Ishikawa (cell line): ENCODE results near the gene MEDAG.

Source experiments
- CEBPB ChIP-seq: IDR thresholded peaks from 2 replicates; pipeline ENCODE4 v1.6.1; 2012
- CREB1 ChIP-seq: IDR thresholded peaks from 2 replicates; pipeline ENCODE4 v1.6.1; 2012; ENCODE audit warnings: low read depth
- EGR1 ChIP-seq: IDR thresholded peaks from 2 replicates; pipeline ENCODE4 v1.6.1; 2012
- EP300 ChIP-seq: IDR thresholded peaks from 2 replicates; pipeline ENCODE4 v1.6.1; 2012; ENCODE audit warnings: borderline replicate concordance
- FOXM1 ChIP-seq: IDR thresholded peaks from 2 replicates; pipeline ENCODE4 v1.6.1; 2012; ENCODE audit warnings: low read depth, borderline replicate concordance
- NFIC ChIP-seq: IDR thresholded peaks from 2 replicates; pipeline ENCODE4 v1.6.1; 2012
- RAD21 ChIP-seq: IDR thresholded peaks from 2 replicates; pipeline ENCODE4 v1.6.1; 2012; ENCODE audit warnings: low read depth
- TAF1 ChIP-seq: IDR thresholded peaks from 2 replicates; pipeline ENCODE4 v1.6.1; 2012; ENCODE audit warnings: low read depth, mild to moderate bottlenecking
- TCF12 ChIP-seq: IDR thresholded peaks from 2 replicates; pipeline ENCODE4 v1.6.1; 2012; ENCODE audit warnings: low read depth
- TEAD4 ChIP-seq: IDR thresholded peaks from 2 replicates; pipeline ENCODE4 v1.6.1; 2012
- YY1 ChIP-seq: IDR thresholded peaks from 2 replicates; pipeline ENCODE4 v1.6.1; 2012; ENCODE audit warnings: low read depth
- ZBTB7A ChIP-seq: IDR thresholded peaks from 2 replicates; pipeline ENCODE4 v1.6.1; 2012; ENCODE audit warnings: low read depth
- TF ChIP-seq, protein P1 (sequence below): IDR thresholded peaks from 2 replicates; pipeline ENCODE4 v1.6.1; 2012; ENCODE audit warnings: low read depth, mild to moderate bottlenecking
- TF ChIP-seq, protein P2 (sequence below): IDR thresholded peaks from 2 replicates; pipeline ENCODE4 v1.6.1; 2012
- TF ChIP-seq, protein P3 (sequence below): IDR thresholded peaks from 2 replicates; pipeline ENCODE4 v1.6.1; 2012

Gene MEDAG

DNA sequence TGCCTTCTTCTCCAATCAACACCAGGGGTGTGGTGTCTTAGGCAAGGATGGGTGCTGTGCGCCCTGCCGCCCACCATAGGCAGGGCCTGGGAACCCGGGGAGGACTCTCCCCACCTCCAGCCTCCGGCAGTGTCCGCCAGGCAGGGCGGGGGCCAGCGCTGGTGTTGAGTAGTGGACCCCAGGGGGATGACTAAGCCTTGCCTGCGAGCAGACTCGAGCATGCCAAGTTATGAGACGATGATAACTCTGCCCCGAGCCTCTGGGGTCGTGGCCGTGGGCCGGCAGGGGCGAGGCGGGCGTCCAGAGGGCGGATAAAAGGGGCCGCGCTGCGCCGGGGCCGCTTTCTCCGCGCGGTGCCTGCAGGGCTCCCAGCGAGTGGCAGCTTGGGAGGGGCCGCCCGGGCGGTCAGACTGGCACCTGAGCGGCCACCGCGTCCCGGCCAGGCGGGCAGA lies at the start of gene MEDAG:
Gene MEDAG, plus strand, starts transcription at position 340 of the 452 bp plus-strand sequence. CDS start 245 bp downstream, outside the sequence.
- TF ChIP-seq, protein P1, sequence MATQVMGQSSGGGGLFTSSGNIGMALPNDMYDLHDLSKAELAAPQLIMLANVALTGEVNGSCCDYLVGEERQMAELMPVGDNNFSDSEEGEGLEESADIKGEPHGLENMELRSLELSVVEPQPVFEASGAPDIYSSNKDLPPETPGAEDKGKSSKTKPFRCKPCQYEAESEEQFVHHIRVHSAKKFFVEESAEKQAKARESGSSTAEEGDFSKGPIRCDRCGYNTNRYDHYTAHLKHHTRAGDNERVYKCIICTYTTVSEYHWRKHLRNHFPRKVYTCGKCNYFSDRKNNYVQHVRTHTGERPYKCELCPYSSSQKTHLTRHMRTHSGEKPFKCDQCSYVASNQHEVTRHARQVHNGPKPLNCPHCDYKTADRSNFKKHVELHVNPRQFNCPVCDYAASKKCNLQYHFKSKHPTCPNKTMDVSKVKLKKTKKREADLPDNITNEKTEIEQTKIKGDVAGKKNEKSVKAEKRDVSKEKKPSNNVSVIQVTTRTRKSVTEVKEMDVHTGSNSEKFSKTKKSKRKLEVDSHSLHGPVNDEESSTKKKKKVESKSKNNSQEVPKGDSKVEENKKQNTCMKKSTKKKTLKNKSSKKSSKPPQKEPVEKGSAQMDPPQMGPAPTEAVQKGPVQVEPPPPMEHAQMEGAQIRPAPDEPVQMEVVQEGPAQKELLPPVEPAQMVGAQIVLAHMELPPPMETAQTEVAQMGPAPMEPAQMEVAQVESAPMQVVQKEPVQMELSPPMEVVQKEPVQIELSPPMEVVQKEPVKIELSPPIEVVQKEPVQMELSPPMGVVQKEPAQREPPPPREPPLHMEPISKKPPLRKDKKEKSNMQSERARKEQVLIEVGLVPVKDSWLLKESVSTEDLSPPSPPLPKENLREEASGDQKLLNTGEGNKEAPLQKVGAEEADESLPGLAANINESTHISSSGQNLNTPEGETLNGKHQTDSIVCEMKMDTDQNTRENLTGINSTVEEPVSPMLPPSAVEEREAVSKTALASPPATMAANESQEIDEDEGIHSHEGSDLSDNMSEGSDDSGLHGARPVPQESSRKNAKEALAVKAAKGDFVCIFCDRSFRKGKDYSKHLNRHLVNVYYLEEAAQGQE: no peak
- TF ChIP-seq, protein P2, sequence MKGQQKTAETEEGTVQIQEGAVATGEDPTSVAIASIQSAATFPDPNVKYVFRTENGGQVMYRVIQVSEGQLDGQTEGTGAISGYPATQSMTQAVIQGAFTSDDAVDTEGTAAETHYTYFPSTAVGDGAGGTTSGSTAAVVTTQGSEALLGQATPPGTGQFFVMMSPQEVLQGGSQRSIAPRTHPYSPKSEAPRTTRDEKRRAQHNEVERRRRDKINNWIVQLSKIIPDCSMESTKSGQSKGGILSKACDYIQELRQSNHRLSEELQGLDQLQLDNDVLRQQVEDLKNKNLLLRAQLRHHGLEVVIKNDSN: no peak
- TF ChIP-seq CREB1: no peak
- no peak for TF ChIP-seq TAF1
- no peak for TF ChIP-seq NFIC
- no peak for TF ChIP-seq TCF12
- no peak for TF ChIP-seq TEAD4
- TF ChIP-seq ZBTB7A: no peak
- no peak for TF ChIP-seq CEBPB
- TF ChIP-seq FOXM1: no peak
- TF ChIP-seq, protein P3, sequence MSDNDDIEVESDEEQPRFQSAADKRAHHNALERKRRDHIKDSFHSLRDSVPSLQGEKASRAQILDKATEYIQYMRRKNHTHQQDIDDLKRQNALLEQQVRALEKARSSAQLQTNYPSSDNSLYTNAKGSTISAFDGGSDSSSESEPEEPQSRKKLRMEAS: no peak
- TF ChIP-seq YY1: no peak
- no peak for TF ChIP-seq EGR1
- no peak for TF ChIP-seq EP300

DNA sequence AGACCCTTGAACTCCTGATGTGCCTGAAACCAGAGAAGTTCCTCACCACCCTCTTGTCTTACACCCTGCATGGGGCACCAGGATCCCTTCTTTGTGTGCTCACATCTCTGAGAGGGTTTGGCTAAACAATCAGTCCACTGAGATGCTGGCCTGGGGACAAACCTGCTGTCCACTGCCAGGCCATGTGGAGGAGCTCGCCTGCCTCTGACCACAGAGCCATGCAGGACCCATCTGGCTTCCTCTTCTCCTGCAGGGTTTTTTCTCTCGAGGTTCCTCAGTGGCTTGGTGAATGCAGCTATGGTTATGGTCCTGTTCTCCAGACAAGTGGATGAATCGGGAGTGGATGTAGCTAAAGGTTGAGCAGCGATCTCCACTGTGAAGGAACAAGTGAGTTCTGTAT lies 49.1 kb upstream of the MEDAG start:
- TF ChIP-seq, protein P3: no peak
- no peak for TF ChIP-seq RAD21
- no peak for TF ChIP-seq ZBTB7A
- TF ChIP-seq CEBPB: no peak
- TF ChIP-seq TAF1: no peak
- no peak for TF ChIP-seq FOXM1
- TF ChIP-seq YY1: no peak
- TF ChIP-seq EGR1: no peak
- no peak for TF ChIP-seq EP300
- TF ChIP-seq NFIC: no peak
- TF ChIP-seq TCF12: no peak
- TF ChIP-seq CREB1: no peak
- TF ChIP-seq, protein P1: no peak
- no peak for TF ChIP-seq TEAD4

DNA sequence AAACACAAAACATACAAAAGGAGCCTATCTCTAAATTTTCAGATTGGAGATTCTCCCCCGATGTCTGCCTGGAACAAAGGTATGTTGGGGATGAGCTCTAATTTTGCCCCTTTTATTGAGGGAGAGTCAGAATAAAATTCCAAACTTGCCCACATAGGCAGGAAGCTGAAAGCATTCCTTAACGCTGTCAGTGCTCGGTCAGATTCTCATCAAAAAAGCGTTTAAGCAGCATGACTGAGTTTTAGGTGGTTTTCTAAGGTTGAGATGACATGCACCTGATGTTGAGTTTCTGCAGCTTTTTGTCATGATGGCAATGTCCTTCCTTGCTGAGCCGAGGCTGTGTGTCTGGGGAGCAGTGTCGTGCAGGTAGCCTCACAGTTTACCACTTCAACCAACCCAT lies 48.4 kb upstream of the MEDAG start:
- TF ChIP-seq CEBPB (no peak), EP300 (no peak), EGR1 (no peak), TEAD4 (no peak), ZBTB7A (no peak), TAF1 (no peak)

DNA sequence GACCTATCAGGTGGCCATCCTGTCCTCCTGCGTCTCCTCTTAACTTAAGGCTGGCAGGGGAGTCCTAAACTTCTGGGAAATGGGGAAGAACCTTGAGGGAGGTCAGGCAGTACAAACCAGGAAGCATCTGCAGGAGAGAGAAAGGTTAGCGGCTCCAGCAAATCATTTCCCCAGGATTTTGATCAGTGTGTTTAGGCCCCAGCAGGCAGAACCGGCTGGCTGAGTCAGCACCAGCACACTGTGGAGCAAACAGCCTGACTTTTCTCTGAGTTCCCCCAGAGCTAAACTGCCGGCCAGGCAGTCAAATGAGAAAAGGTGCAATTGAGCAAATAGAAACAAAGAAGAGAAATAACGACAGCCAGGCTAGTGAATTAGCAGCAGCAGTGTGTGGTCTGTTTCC lies 46.7 kb upstream of the MEDAG start:
- TF ChIP-seq CEBPB (no peak), RAD21 (no peak), EP300 (no peak), ZBTB7A (no peak), YY1 (no peak), NFIC (no peak), EGR1 (no peak), TCF12 (no peak), FOXM1 (no peak), TEAD4 (no peak), CREB1 (no peak), TAF1 (no peak)
- TF ChIP-seq, protein P2: no peak
- TF ChIP-seq, protein P3: no peak
- TF ChIP-seq, protein P1: no peak
